Pons (tissue), 1 donor: Measurements from ENCODE around the gene HSPH1.

Experiments used
- DNase-seq: peaks from one replicate; pipeline ENCODE4 v3.0.0-alpha.2; 2016; ENCODE audit warnings: low spot score

HSPH1 gene

DNA sequence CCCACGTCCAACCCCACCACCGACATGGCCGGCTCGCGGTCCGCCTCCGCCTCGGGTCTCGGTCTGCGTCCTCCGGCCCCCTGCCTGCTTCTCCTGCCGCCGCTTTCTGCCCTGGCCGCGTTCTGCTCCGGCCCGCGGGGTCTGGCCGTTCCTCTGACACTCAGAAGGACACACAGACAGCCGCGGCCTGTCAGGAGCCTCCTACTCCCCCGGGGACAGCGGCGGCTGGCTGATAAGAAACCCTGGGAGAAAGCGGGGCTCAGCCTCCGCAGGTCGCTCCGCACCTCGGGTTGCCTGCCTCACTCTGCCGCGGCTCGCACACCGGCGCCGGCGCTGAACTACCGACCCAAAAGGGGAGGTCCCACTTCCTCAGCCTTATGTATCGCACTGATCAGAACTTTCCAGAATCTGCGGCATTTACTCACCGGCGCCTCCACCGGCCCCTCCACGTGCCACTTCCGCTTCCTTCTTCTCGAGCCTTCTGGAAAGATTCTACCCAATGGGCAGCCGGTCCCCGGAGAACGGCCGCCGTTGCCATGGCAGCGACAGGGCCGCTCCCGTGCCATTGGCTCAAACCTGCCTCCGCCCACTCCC, at the start of gene HSPH1:
HSPH1 (minus strand) TSS at position 348 of the 594 bp plus-strand sequence; CDS start at position 26, 322 bp downstream.
- DNase-seq: peak; percentile 97

- no peak for DNase-seq
These were observed 48.1 kb upstream of the HSPH1 start for GRCh38 chr13:31209841-31210210.

DNA sequence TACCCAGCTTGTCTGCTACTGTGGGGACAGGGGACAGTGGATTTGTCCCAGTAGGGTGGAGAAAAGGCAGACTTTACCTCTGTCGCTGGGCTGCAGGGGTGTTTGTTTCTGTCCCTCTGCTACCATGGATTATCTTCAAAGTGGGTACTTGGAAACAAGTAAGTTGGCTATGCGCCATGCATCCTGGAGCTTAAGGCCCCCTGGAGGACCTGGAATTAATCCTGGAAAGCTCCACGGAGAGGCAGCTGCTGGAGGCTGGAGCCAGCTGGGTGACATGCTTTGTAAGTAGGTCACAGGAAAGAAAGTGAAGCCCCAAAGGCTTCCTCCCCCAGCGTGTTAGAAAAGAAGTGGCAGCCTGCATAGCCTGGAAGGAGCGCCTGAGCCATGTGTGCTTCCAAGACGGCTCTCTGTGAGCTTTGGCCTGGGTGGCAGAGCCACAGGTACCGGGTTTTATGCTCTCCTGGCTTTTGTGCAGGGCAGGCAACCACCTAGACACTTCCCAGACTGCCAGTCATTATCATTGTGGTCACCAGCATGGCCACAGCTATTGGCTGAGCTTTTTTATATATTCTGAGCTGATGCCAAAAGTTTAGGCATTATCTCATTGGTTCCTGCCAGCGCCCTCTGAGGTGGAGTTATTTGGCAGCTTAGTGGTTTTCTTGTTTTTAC, 47.6 kb upstream of the HSPH1 start:
- DNase-seq: peak; percentile 62

GRCh38 chr13:31208559-31209122, 46.9 kb upstream of the HSPH1 start:
- no peak for DNase-seq

DNA sequence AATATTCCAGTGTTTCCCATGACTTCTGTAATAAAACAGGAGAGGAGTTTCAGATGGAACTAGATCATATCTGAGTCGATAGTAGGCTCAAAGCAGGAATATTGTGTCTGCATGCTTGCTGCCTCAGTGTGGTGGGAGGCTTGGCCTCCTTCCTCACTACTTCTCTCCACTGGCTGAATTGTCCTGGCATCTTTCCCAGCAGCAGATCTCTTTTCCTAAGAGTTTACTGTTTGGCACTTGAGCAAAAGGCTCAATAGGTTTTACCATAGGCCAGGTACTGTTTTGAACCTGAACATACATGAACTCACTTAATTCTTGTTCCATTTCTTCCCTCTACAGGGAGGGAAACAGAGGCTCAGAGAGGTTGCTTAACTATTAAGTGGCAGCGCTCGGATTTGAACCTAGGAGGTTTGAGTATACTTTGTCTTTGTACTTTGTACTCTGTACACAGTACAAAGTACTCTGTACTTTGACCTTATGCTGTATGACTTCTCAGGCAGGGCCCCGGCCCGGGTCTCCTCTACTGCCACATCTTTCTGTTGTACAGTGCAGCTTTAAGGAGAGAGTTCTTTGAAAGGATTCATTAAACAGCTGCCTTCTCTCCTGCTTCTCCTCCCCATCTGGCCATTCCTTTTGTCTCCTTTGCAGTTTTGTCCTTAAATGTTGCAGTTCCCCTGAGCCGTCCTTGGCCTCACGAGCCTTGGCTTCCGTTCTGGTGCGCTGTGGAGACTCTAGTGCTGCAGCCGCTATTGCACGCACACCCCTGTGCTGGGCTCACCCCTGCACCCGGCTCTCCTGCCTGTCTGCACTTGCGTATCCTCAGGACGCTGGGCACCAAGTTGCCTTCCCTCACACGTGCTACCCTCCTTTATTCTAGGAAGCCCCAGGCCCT, 46.2 kb upstream of the HSPH1 start:
- DNase-seq: no peak

DNA sequence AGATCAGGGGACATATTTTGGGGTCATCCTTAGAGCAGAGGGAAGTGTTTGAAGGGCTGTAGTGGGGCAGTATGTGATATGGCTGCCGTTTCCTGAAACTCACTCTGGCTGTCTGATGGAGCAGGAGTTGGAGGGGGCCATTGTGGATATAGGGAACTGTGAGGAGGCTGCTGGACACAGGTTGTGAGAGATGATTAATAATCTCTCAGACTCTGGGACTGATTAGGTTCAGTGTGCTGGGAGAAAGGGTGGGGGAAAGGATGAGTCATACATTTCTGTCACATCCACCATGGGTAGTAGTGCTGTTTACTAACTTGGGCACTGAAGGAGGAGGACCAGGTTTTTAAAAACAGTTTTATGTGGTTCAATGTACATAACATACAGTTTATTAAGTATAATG, 42.9 kb upstream of the HSPH1 start:
- no peak for DNase-seq

DNA sequence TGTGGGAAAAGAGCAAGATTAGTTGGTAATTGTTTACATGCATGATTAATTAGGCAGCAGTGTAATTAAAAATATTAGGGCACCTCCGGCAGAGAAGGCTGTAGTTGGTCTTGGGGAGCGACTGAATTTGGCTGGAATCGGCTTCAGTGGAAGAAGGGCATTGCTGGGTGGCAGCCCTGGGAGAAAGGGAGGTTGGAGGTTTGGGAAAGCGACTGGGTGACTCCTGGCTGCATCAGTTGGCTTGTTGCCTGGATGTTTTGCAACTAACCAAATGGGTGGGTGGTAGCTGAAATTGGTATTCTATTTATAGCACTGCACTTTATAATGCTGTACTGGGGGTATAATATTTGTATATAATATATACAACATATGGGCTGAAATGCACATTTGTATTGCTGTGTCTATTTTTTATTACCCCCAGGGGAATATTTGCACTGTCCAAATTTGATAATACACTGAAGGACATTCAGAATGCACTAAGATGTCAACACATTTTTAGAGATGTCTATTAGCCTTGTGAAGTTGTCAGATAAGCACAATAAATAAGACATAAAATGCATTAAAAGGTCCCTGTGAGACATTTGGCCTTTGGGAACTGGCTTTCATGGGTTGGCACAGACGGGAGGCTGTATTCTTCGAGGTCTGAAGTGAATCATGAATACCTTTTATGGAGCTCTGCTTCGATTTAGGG, 39.8 kb upstream of the HSPH1 start:
- DNase-seq: no peak

DNA sequence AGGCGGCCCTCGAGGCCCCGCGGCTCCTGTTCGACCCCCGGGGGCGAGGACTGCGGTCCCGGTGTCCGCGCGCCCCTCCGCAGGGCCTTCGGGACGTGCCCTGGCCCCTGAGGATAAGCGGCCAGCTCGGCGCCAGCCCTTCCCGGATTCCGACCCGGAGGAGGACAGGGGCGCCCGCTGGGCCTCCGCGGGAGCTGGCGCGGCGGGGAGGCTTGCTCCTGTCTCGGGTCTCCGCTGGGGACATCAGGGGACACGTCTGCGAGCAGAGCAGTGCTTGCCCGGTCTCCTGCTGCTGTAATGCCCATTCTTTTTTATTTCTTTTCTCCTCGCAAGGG, 38.9 kb upstream of the HSPH1 start:
- DNase-seq: no peak

DNA sequence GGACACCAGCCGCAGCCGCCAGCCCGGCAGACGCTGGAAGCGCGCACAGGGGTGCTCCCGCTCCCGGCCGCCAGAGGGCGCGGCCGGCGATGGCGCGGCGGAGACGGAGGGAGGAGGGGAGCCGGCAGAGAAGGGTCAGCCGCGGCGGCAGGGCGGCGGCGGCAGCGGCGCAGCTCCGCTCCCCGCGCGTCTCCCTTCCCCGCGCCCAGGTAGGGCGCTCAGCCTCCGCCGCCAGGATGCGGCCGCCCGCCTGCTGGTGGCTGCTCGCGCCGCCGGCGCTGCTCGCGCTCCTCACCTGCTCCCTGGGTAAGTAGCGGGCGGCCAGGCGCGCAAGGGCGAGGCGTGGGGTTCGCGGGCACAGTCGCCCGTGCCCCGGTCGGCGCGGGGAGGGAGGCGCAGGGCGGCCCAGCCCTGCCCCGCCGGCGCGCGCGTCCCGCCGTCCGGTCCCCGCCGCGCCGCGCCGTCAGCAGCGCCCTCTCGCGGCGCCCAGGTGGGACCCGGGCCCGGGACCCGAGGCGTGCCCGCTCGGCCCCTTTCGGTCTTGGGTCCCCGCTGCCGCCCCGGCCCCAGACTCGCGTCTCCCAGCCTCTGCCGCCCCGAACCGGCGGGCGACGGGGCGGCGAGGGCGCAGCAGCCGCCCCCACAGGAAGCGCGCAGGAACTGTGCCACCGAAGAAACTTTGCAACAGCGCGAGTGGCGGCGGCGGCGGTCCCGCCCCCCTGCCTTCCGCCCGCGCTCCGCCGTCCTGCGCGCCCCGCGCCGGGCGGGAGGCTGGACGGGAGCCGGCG, 38.3 kb upstream of the HSPH1 start, which contains the start of gene B3GLCT:
B3GLCT (plus strand) TSS at position 127 of the 788 bp plus-strand sequence; CDS start at position 237, 110 bp downstream.
- DNase-seq: peak; percentile 60

DNA sequence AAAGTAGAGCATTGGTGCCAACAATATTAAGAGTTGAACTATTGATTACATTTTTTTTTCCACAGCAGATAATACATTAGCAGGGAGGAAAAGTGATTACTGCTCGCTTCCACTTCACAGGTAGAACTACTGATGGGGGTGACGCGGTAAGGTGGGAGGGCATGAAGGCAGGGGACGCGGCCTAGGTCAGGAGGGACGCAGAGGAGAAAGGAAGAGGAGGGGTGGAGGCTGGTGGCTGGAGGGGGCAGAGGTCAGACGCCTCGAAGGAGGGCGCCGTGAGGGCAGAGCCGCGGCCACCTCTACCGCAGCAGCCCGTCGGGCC, 37.8 kb upstream of the HSPH1 start:
- DNase-seq: no peak

- no peak for DNase-seq
These were observed 36.8 kb upstream of the HSPH1 start for GRCh38 chr13:31198519-31198918.

DNA sequence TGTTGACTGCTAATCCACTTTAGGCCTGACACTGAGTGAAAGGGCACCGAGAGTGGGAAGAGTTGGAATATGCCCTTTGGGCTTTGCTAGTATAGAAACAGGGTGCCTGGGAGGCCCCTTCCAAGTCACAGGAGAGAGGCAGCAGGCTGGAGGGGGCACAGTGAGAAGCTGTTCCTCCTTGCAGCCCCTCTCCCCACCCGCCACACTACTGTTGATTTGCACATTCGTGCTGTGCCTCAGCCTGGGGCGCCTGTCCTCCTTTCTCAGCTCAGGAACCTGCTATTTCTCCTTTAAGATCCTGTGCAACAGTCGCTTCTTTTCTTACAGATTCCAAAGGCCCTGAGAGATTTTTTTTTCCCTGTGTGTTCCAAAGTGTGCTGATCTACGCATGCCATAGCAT, 35.3 kb upstream of the HSPH1 start:
- no peak for DNase-seq

GRCh38 chr13:31195616-31196015, 33.9 kb upstream of the HSPH1 start:
- DNase-seq: peak; percentile 30

GRCh38 chr13:31192306-31192705, 30.6 kb upstream of the HSPH1 start:
- peak; percentile 86 for DNase-seq

GRCh38 chr13:31191748-31192147, 30.0 kb upstream of the HSPH1 start:
- no peak for DNase-seq

DNA sequence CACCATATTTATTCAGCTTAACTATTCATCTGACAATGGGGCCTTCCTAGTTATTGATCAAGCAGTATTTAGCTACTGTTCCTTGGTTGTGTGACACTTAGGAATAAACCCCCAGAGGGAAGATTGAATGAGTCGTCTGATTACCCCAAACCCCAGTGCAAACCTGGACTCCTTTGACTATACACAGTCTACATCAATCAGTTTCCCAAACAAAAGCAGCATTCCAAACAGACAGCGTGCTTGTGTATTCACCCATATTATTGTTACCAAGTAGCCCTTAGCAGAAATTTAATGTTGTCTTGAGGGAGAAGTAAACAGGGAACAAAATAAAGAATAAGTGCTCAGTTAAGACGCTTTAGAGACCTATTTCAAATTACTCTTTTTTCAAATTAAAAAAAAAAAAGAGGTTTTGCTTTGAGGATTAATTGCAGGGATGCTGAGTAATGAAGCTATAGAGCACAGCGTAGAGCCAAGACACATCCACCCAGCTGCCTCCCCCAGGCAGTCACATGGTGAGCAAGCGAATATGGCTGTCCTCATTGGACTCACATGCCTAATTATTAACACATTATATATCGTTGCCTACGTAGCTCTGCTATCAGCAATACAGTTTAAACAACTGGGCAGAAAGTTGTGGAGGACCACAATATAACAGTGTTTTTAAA, 23.4 kb upstream of the HSPH1 start:
- no peak for DNase-seq

DNA sequence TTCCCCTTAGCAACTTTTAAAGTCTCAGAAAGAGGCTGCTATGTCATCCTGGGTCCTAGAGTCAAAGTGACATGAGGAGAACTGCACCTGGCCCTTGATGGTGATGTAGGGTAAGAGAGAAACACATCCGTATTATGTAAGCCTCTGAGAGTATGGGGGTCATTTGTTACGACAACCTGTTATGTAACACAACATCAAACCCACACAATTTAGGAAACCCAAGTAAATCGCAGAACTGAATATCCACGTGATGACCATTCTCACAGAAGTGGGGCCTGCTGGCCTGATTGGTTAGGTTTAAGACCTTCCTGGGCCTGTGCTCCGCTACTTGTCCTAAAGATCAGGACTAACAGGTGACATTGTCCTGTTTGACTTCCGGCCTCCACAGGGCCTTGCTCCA, 22.7 kb upstream of the HSPH1 start:
- no peak for DNase-seq

- DNase-seq: no peak
These were observed 21.3 kb upstream of the HSPH1 start for GRCh38 chr13:31182987-31183386.

- no peak for DNase-seq
These were observed 18.1 kb upstream of the HSPH1 start for GRCh38 chr13:31179754-31180153.

GRCh38 chr13:31179241-31179640, 17.5 kb upstream of the HSPH1 start:
- DNase-seq: no peak
